Thoracic aorta (tissue), 2 donors: ENCODE data around the gene KRTAP6-2. TPM values are rescaled to one million over a fixed set of nuclear protein-coding genes. Genes with fewer than 3 reads are reported as not detected.

Source experiments
- ATAC-seq: fragments of 150-250 bp; one replicate; pipeline ENCODE4 v1.8.0; 2017; ENCODE audit warnings: low read depth; ENCODE audit not compliant: insufficient number of reproducible peaks, low FRiP score
- DNase-seq: peaks from one replicate; pipeline ENCODE4 v3.0.0-alpha.2; 2020; ENCODE audit warnings: low spot score
- H3K27ac ChIP-seq, 2 donors: fragments of 200-600 bp; sonication (generic); 1 replicate in 1 of 2; 2 replicates in 1 of 2; pipeline ENCODE4 v1.5.1; 2016; ENCODE audit warnings: mild to moderate bottlenecking in 2 of 2, moderate library complexity in 2 of 2
- H3K27me3 ChIP-seq: fragments of 200-600 bp; sonication (generic); replicated peaks from 2 replicates; pipeline ENCODE4 v1.6.0; 2016; ENCODE audit warnings: mild to moderate bottlenecking; ENCODE audit not compliant: insufficient read depth
- H3K36me3 ChIP-seq: fragments of 200-600 bp; sonication (generic); one replicate; pipeline ENCODE4 v1.5.1; 2016
- H3K4me1 ChIP-seq, 2 donors: fragments of 200-600 bp; sonication (generic); 1 replicate in 1 of 2; 2 replicates in 1 of 2; pipeline versions ENCODE4 v1.5.1 to v1.6.0; 2016; ENCODE audit warnings: low read depth in 2 of 2, mild to moderate bottlenecking in 1 of 2; ENCODE audit not compliant: control insufficient read depth in 1 of 2
- H3K4me3 ChIP-seq: fragments of 200-600 bp; sonication (generic); 2 replicates; pipeline ENCODE4 v1.5.1; 2016; ENCODE audit warnings: mild to moderate bottlenecking
- H3K9me3 ChIP-seq: fragments of 200-600 bp; sonication (generic); 2 replicates; pipeline ENCODE4 v1.5.1; 2016
- CTCF ChIP-seq: fragments of 200-600 bp; sonication (generic); IDR thresholded peaks from one replicate; pipeline ENCODE4 v1.5.1; 2019; ENCODE audit warnings: antibody characterized with exemption
- total RNA-seq, 2 donors: library from RNA; depleted of rRNA; stranded (reverse); fragments of >200 nt; gene quantifications; one replicate each; pipeline versions ENCODE4 v1.1.0 to v1.2.3, GENCODE V29; 2016

The KRTAP6-2 gene
- total RNA-seq, 2 donors from 2014 or later: not detected

- TF ChIP-seq CTCF: no peak
- H3K4me3 ChIP-seq: no peak overlapping the region
- no peak for ATAC-seq
These were observed 21.4 kb upstream of the KRTAP6-2 start for GRCh38 chr21:30620080-30620479.

GRCh38 chr21:30616125-30616524, 17.4 kb upstream of the KRTAP6-2 start, which contains the start of gene KRTAP20-1:
KRTAP20-1 (plus strand) TSS chr21:30616425; CDS start chr21:30616455, 30 bp downstream.
- DNase-seq: no peak
- Histone ChIP-seq H3K4me1 (no peaks in the 10 kb centered on the region), H3K9me3 (no peaks in the 10 kb centered on the region), H3K27me3 (no peaks in the 10 kb centered on the region), H3K27ac (no peak within 1 kb of the TSS), H3K36me3 (no peaks in the 10 kb centered on the region), H3K4me3 (no peak within 1 kb of the TSS)
- no peak for ATAC-seq
- no peak for TF ChIP-seq CTCF

More at GRCh38 chr21:30620080-30620479, 21.4 kb upstream of the KRTAP6-2 start:
- DNase-seq: no peak
- H3K27me3 ChIP-seq: no peaks in the 10 kb centered on the region
- H3K4me1 ChIP-seq: no peaks in the 10 kb centered on the region
- no peaks in the 10 kb centered on the region for H3K9me3 ChIP-seq
- no peak overlapping the region for H3K27ac ChIP-seq
- no peaks in the 10 kb centered on the region for H3K36me3 ChIP-seq

- H3K4me1 ChIP-seq: no peaks in the 10 kb centered on the region
- H3K27ac ChIP-seq: no peak overlapping the region
- ATAC-seq: no peak
- no peak overlapping the region for H3K4me3 ChIP-seq
- no peak for DNase-seq
- no peaks in the 10 kb centered on the region for H3K9me3 ChIP-seq
- H3K27me3 ChIP-seq: no peaks in the 10 kb centered on the region
- no peak for TF ChIP-seq CTCF
- H3K36me3 ChIP-seq: no peaks in the 10 kb centered on the region
These were observed 16.5 kb upstream of the KRTAP6-2 start for GRCh38 chr21:30615199-30615598.

GRCh38 chr21:30613836-30614235, 15.1 kb upstream of the KRTAP6-2 start, which contains the start of gene KRTAP6-1:
KRTAP6-1 (minus strand) TSS chr21:30613930; CDS start chr21:30613904, 26 bp downstream.
- DNase-seq (no peak), ATAC-seq (no peak)
- H3K4me1 ChIP-seq: no peaks in the 10 kb centered on the region
- no peak within 1 kb of the TSS for H3K4me3 ChIP-seq
- no peak within 1 kb of the TSS for H3K27ac ChIP-seq
- no peaks in the 10 kb centered on the region for H3K27me3 ChIP-seq
- no peak for TF ChIP-seq CTCF
- no peaks in the 10 kb centered on the region for H3K36me3 ChIP-seq
- H3K9me3 ChIP-seq: no peaks in the 10 kb centered on the region

- no peaks in the 10 kb centered on the region for H3K9me3 ChIP-seq
- ATAC-seq (no peak), DNase-seq (no peak)
- no peak overlapping the region for H3K4me3 ChIP-seq
- no peaks in the 10 kb centered on the region for H3K36me3 ChIP-seq
- no peaks in the 10 kb centered on the region for H3K27me3 ChIP-seq
- TF ChIP-seq CTCF: no peak
- no peaks in the 10 kb centered on the region for H3K4me1 ChIP-seq
- no peak overlapping the region for H3K27ac ChIP-seq
These were observed 13.4 kb upstream of the KRTAP6-2 start for GRCh38 chr21:30612132-30612531.
